ENCODE results near the gene USP14.

USP14 gene

DNA sequence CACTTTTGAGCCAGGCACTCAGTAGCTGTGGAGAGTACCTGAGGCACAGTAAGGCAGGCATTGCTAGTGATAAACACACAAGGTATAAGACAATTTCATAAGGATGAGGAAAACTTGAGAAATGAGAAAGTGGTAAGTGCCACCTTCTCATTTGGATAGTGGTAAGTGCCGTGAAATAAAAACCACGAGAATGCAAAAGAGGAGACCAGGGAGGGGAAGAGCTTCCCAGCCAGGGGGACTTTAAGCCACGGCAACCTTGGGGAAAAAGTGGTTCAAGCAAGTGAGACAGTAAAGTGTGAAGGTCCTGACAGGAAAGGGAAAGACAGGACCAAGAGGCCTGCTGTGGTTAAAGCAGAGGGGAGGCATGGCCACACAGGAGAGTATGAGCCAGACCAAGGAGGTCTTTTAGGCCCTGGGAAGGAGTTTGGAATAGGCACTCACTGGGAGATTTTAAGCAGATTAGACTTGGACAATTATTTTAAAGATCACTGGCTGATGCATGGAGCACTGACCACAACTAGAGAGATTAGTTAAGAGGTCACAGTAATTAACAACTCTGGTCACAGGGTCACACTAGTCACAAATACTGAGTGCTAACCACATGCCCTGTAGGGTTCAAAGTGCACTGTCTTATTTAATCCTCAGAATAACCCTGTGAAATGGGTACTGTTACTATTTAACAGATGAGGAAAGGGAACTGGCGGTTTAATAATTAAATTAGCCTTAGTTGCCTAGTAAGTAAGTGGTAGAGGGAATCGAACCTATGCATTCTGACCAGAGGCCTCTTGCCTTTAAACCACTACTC is 59.4 kb downstream of the USP14 start:
- no peaks in the 10 kb centered on the region for H4K20me1 ChIP-seq (ENCODE audit: control insufficient read depth, insufficient read depth, low read depth, low read length)
- H3K79me2 ChIP-seq (ENCODE audit: control insufficient read depth, low read length), result no peaks in the 10 kb centered on the region
- no peak for TF ChIP-seq EZH2phosphoT487 (IDR thresholded peaks at IDR 0.05; ENCODE audit: borderline replicate concordance, low read length)
- TF ChIP-seq, protein P1, sequence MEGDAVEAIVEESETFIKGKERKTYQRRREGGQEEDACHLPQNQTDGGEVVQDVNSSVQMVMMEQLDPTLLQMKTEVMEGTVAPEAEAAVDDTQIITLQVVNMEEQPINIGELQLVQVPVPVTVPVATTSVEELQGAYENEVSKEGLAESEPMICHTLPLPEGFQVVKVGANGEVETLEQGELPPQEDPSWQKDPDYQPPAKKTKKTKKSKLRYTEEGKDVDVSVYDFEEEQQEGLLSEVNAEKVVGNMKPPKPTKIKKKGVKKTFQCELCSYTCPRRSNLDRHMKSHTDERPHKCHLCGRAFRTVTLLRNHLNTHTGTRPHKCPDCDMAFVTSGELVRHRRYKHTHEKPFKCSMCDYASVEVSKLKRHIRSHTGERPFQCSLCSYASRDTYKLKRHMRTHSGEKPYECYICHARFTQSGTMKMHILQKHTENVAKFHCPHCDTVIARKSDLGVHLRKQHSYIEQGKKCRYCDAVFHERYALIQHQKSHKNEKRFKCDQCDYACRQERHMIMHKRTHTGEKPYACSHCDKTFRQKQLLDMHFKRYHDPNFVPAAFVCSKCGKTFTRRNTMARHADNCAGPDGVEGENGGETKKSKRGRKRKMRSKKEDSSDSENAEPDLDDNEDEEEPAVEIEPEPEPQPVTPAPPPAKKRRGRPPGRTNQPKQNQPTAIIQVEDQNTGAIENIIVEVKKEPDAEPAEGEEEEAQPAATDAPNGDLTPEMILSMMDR (IDR thresholded peaks at IDR 0.05; ENCODE audit: low read depth, low read length, poor library complexity, severe bottlenecking), result no peak
- H3K9me2 ChIP-seq (replicated peaks; ENCODE audit: control insufficient read depth, low read length), result no peaks in the 10 kb centered on the region
- H3K27ac ChIP-seq (ENCODE audit: low read depth, low read length), result no peak overlapping the region
- H3K4me1 ChIP-seq (ENCODE audit: control insufficient read depth, low read length), result peaks cover 3% of the 10 kb centered on the region
- H3F3A ChIP-seq (ENCODE audit: control insufficient read depth, insufficient read depth), result peaks cover 16% of the 10 kb centered on the region
- H3K4me3 ChIP-seq (ENCODE audit: low read length), result no peak overlapping the region
- H3K4me2 ChIP-seq (ENCODE audit: low read length), result no peak overlapping the region
- no peaks in the 10 kb centered on the region for H3K9me3 ChIP-seq (ENCODE audit: control insufficient read depth, insufficient read depth, low read length)
- peaks cover 80% of the 10 kb centered on the region for H3K36me3 ChIP-seq (ENCODE audit: control insufficient read depth, low read length)
- H3K27me3 ChIP-seq (ENCODE audit: control insufficient read depth, low read length), result no peaks in the 10 kb centered on the region

DNA sequence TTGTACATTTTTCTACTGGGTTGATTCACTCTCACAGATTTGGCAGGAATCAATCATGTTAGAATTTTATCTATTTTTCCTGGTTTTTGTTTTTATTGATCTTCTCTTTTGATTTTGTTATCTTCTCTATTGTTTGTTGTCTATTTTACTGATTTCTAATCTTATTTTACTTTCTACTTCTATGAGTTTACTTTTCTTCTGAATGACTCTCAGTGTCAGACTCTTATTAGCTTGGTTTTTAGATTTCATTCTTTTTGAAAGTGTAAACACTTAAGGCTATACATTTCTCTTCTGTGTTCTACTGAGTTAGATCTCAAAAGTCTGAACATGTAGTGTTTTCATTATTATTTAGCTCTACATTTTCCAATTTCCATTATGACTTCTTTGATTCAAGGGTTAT is 62.4 kb downstream of the USP14 start:
- H3F3A ChIP-seq (ENCODE audit: control insufficient read depth, insufficient read depth), result peaks cover 16% of the 10 kb centered on the region
- no peaks in the 10 kb centered on the region for H3K79me2 ChIP-seq (ENCODE audit: control insufficient read depth, low read length)
- peaks cover 80% of the 10 kb centered on the region for H3K36me3 ChIP-seq (ENCODE audit: control insufficient read depth, low read length)
- H3K9me3 ChIP-seq (ENCODE audit: control insufficient read depth, insufficient read depth, low read length), result no peaks in the 10 kb centered on the region
- H3K27me3 ChIP-seq (ENCODE audit: control insufficient read depth, low read length), result no peaks in the 10 kb centered on the region
- H4K20me1 ChIP-seq (ENCODE audit: control insufficient read depth, insufficient read depth, low read depth, low read length), result no peaks in the 10 kb centered on the region
- no peaks in the 10 kb centered on the region for H3K4me1 ChIP-seq (ENCODE audit: control insufficient read depth, low read length)
- no peaks in the 10 kb centered on the region for H3K9me2 ChIP-seq (replicated peaks; ENCODE audit: control insufficient read depth, low read length)
- TF ChIP-seq, protein P1 (IDR thresholded peaks at IDR 0.05; ENCODE audit: low read depth, low read length, poor library complexity, severe bottlenecking), result no peak
- TF ChIP-seq EZH2phosphoT487 (IDR thresholded peaks at IDR 0.05; ENCODE audit: borderline replicate concordance, low read length), result no peak
- no peak overlapping the region for H3K4me2 ChIP-seq (ENCODE audit: low read length)
- H3K4me3 ChIP-seq (ENCODE audit: low read length), result no peak overlapping the region
- no peak overlapping the region for H3K27ac ChIP-seq (ENCODE audit: low read depth, low read length)

DNA sequence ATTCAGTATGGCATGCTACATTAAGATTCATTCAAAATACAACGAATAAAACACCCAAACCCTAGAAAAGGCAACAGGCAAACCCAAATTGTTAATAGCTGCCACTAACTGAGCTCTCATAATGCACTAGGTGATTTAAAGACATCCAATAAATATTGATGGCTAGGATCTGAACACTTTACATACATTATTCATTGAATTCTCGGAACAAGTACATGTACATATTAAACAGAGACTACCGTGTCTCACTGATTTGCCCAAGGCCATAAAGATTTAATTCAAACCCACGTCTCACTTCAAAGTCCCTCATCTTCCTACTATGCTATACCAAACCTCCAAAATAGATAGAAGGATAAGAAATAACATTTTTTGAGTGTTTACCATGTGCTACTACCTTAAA is 67.4 kb downstream of the USP14 start:
- Histone ChIP-seq H3K4me3 (ENCODE audit: low read length) (no peak overlapping the region), H3K4me2 (ENCODE audit: low read length) (no peak overlapping the region), H4K20me1 (ENCODE audit: control insufficient read depth, insufficient read depth, low read depth, low read length) (no peaks in the 10 kb centered on the region), H3K27ac (ENCODE audit: low read depth, low read length) (no peak overlapping the region), H3K9me3 (ENCODE audit: control insufficient read depth, insufficient read depth, low read length) (no peaks in the 10 kb centered on the region), H3K79me2 (ENCODE audit: control insufficient read depth, low read length) (no peaks in the 10 kb centered on the region), H3K4me1 (ENCODE audit: control insufficient read depth, low read length) (no peaks in the 10 kb centered on the region), H3F3A (ENCODE audit: control insufficient read depth, insufficient read depth) (peaks cover 6% of the 10 kb centered on the region), H3K27me3 (ENCODE audit: control insufficient read depth, low read length) (no peaks in the 10 kb centered on the region), H3K36me3 (ENCODE audit: control insufficient read depth, low read length) (peaks cover 60% of the 10 kb centered on the region), H3K9me2 (replicated peaks; ENCODE audit: control insufficient read depth, low read length) (no peaks in the 10 kb centered on the region)
- no peak for TF ChIP-seq EZH2phosphoT487 (IDR thresholded peaks at IDR 0.05; ENCODE audit: borderline replicate concordance, low read length)
- TF ChIP-seq, protein P1 (IDR thresholded peaks at IDR 0.05; ENCODE audit: low read depth, low read length, poor library complexity, severe bottlenecking), result no peak

Measured in DOHH2 (cell line).